GM13976 (cell line): ENCODE measurements around the gene NDUFAF2.
"Not testable (repeated sequence)": the region's sequence is repeated elsewhere in the genome, so short reads cannot be mapped to it uniquely, and the experiment has no call there.

Experiments used
- DNase-seq: peaks from one replicate; pipeline ENCODE4 v3.0.0; 2012; ENCODE audit warnings: low spot score
- in situ Hi-C: fragments of 300-500 bp; cut with MboI; formaldehyde crosslinking; loops from one replicate; pipeline ENCODE4 v1.12.0; 2022; ENCODE audit warnings: low sequenced_read_pairs, mixed read lengths, inconsistent platforms; ENCODE audit not compliant: unreplicated experiment
- TF ChIP-seq, protein P1 (sequence below): IDR thresholded peaks from 2 replicates; pipeline ENCODE4 v1.5.1; 2012; ENCODE audit warnings: borderline replicate concordance, mild to moderate bottlenecking; ENCODE audit not compliant: insufficient read depth; ENCODE audit errors: extremely low read depth, missing control alignments, control extremely low read depth

Gene NDUFAF2

DNA sequence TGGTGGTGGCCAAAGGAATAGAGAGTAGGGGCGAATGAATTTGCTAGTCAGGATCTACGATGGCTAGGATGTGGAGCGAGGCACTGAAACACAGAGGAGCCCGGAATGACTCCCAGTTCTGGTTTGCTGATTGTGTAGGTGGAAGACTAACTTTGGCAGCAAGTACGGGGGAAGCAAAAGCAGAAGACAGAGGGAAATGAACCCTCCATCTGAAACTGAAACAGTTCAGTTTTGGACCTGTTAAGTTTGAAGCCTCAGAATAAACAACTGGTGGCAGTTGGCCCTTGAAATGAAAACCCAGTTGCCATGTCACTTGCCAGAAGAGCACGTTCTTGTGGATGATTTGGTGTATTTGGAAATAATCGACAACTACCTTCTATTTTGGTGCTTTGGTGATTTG is 232.7 kb downstream of the NDUFAF2 start:
- in situ Hi-C loops = no loop called here
- DNase-seq = peak; percentile 35
- TF ChIP-seq, protein P1, sequence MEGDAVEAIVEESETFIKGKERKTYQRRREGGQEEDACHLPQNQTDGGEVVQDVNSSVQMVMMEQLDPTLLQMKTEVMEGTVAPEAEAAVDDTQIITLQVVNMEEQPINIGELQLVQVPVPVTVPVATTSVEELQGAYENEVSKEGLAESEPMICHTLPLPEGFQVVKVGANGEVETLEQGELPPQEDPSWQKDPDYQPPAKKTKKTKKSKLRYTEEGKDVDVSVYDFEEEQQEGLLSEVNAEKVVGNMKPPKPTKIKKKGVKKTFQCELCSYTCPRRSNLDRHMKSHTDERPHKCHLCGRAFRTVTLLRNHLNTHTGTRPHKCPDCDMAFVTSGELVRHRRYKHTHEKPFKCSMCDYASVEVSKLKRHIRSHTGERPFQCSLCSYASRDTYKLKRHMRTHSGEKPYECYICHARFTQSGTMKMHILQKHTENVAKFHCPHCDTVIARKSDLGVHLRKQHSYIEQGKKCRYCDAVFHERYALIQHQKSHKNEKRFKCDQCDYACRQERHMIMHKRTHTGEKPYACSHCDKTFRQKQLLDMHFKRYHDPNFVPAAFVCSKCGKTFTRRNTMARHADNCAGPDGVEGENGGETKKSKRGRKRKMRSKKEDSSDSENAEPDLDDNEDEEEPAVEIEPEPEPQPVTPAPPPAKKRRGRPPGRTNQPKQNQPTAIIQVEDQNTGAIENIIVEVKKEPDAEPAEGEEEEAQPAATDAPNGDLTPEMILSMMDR = no peak

DNA sequence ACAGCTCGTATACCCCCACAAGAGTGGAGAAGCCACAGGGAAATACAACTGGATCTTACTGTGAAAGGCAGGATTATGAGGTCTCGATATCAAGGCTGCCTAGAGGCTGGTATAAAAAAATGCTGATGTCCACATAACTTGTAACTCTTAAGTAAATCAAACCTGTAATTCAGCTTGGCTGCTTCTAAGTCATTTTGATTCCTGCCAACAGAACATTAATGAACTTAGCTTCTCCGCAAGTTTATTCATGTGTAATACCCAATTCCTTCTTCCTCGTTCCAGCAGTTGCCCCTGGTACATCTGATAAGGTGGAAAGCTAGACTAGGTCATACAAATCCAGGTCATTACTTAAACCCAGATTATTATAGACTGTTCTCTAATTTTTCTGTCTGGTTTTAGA is 233.7 kb downstream of the NDUFAF2 start:
- TF ChIP-seq, protein P1 = no peak
- DNase-seq = no peak
- in situ Hi-C loops = no loop called here

DNA sequence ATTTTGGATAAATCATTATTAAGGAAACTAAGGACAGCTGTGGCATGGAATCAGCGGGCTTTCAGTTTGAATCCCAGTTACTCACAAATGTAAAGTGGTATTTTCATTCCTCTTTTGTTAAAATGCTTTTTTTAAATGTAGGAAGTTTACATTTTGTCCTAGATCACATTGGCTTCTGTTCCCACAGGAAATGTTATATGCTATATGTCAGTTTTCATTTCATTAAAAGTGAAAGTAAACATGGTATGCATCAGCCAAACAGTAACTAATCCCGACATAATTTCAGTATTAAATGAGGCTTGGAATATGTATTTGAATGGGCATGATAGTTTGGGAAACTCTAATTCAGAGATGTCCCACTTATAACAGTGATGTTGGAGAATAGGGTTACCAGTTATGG is 235.9 kb downstream of the NDUFAF2 start:
- no peak for DNase-seq
- TF ChIP-seq, protein P1 = no peak
- in situ Hi-C loops = no loop called here

DNA sequence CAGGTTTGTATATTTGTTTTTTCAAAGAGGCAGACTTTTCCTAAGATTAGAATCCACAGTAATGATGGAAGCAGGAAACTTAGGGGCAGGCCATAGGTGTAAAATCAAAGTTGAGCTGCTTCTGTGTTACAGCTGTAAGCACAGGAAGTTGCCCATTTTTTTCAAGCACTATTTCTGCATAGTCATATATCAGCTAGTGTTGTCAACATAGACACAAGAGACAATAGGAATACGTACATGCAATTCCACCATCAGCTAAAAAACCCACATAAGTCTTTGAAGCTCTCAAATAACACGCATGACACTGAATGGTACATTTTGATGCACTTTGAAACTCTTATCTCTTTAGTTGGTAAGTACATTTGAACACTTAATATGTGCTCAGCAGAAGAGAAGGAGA is 237.4 kb downstream of the NDUFAF2 start:
- in situ Hi-C loops = no loop called here
- no peak for DNase-seq

DNA sequence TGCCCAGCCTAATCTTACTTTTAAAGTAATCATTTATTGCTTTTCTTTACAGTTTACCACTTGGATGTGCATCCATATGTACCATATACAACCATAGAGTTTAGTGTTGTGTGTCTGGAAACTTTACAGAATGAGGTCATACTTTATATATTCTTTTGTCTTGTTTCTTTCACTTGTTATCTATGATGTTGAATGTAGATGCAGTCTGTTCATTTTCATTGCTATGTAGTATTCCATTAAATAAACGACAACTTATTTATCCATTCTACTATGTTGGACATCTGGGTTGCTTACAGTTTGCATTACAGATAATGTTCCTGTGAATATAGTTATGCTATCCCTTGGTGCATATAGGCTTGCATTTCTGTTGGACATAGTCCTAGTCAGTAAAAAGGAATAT is 238.5 kb downstream of the NDUFAF2 start:
- DNase-seq = no peak
- TF ChIP-seq, protein P1 = no peak
- in situ Hi-C loops = no loop called here

More for the DNA sequence above, 237.4 kb downstream of the NDUFAF2 start:
- TF ChIP-seq, protein P1 = no peak

DNA sequence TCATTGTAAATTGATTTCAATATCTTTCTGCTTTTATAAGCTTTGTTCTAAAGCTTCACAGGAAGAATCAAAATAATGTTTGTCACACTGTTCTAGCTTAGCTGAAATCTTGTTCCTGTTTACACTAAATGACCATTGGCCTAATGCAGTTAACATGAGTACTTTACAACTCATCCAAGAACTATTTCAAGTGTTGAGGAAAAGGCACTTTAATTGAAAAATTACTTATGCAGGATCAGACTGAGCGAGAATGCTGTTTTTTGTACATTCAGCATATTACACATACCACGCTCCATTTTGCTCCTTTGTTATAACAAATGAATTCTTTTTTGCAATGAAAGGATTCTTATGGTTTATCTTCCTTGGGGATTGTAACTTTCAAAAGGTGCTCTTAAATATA is 239.7 kb downstream of the NDUFAF2 start:
- TF ChIP-seq, protein P1 = no peak
- in situ Hi-C loops = no loop called here
- no peak for DNase-seq

DNA sequence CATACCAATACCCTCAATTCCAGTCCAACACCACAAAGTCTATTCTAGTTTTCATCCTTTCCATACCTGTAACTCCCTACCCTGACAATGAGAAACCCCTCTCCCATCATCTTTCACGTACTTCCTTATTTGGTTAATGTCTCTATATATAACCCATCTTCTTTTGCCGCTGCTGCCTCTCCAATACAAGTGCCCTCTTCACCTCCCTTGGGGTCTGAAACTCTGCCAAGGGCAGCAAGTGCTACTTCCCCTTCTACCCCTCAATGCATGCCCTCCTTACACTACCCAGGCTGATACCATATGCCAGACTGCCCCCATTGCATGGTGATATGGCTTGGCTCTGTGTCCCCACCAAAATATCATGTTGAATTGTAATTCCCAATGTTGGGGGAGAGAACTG is 241.6 kb downstream of the NDUFAF2 start:
- DNase-seq = no peak
- in situ Hi-C loops = no loop called here
- TF ChIP-seq, protein P1 = no peak

DNA sequence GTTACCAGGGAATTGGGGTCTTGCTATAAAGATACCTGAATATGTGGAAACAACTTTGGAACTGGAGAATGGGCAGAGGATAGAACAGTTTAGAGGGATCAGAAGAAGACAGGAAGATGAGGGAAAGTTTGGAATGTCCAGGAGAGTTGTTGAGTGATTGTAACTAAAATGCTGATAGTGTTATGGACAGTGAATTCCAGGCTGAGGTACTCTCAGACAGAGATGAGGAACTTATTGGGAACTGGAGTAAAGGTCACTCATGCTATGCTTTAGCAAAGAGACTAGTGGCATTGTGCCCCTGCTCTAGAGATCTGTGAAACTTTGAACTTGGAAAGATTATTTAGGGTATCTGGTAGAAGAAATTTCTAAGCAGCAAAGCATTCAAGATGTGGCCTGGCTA is 242.3 kb downstream of the NDUFAF2 start:
- DNase-seq, in situ Hi-C loops: not testable (repeated sequence)

DNA sequence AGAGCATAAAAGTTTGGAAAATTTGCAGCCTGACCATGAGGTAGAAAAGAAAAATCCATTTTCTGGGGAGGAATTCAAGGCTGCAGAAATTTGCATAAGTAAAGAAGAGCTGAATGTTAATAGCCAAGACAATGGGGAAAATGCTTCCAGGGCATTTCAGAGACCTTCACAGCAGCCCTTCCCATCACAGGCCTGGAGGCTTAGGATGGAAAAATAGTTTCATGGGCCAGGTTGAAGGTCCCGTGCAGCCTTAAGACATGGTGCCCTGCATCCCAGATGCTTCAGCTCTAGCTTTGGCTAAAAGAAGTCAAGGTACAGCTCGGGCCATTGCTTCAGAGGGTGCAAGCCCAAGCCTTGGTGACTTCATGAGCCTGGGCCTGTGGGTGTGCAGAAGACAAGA is 242.8 kb downstream of the NDUFAF2 start:
- in situ Hi-C loops, DNase-seq: not testable (repeated sequence)
